GM19193 (cell line): ENCODE results near the gene RNF149.

Experiments used
- POLR2A ChIP-seq: IDR thresholded peaks from 4 replicates; pipeline ENCODE4 v1.6.1; 2011; ENCODE audit not compliant: insufficient read depth, insufficient read length; ENCODE audit errors: extremely low read depth

RNF149 gene

DNA sequence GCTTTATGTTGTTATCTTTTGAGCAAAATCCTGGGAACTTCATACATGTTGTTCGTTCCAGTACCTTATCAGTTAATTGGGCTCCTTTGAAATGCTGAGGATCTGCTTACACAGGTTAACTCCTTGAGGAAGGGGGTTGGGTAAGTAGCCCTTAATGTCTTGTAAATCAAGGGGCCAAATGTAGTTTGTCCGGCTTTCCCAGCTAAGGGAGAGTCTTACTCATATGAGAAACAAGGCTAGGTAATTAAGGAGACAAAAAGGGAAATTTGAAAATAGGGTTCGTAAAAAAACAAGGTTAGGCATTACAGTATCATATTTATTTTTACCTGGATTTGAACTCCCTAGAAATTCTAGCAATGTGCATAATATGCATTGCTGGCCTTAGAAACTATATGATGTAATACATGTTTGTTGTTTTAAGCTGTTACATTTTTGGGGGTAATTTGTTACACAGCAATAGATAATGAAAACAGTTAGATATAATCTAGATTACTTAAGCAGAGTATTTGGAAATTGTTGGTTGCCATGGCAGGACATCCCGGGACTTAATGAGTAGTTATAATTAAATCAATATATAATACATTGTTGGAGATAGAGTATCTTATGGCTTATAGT lies 30.9 kb upstream of the RNF149 start:
- no peak for TF ChIP-seq POLR2A

DNA sequence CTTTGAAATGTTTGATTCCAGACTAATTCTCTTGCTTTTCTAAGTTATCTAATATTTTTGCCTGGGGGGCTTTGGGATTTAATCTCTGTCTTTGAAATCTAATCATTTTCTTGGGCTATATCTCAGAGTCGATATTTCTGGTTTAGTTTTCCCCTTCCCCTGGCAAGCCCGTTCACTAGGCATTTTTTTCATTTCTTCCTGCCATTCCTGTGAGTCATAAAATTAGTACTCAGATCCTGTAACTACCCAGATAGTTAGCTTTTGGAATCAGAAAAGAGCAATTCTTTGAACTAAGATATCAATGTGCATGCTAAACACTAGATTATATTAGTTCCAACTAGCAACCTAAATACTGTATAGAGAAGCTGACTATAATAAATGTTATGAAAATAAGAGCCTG lies 29.4 kb upstream of the RNF149 start:
- no peak for TF ChIP-seq POLR2A

DNA sequence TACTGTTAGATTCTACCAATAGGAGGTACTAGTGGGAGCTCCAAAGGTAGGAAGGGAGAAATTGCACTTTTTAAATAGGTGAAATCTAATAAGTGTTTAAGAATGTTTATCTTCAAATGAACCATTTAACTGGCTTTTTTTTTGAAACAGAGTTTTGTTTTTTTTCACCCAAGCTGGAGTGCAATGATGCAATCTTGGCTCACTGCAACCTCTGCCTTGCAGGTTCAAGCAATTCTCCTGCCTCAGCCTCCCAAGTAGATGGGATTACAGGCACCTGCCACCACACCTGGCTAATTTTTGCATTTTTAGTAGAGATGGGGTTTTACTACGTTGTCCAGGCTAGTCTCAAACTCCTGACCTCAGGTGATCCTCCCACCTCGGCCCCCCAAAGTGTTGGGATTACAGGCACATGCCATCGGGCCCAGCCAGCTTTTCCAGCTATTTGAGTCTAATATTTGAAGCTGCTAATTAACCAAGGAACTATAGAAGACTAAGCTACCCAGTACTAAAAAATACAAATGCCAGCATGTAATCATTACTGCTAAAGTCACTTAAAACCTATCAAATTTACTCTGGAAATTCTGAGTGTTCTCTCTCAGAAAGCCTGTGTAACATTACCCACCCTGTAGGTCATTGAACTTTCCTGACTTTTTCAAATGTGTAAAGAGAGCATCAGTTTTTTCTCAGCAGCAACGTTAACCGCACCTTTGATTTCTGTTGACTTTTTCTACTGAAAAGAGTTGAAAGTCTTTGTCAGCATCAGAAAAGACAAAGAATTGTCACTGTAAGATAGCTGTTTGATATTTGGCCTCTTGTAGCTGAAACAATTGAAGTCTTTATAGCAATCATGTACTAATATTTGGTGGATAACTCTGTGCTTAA lies 24.6 kb upstream of the RNF149 start:
- no peak for TF ChIP-seq POLR2A

DNA sequence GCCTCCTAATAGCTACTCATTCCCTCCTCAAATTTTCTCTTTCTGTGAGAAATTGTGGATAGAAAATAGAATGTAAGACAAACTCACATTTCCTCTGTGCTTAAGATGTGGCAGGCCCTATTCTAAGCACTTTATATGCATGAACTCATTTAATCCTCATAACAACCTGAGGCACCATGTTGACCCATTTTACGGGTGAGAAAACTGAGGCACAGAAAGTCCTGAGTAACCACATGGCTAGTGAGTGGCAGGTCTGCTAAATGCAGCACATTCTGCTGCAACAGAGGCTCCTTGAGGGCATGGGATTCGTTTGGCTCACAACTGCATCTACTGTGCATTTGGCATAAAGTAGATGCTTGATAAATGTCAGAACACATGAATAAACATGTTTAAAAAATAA lies 22.7 kb upstream of the RNF149 start:
- no peak for TF ChIP-seq POLR2A

DNA sequence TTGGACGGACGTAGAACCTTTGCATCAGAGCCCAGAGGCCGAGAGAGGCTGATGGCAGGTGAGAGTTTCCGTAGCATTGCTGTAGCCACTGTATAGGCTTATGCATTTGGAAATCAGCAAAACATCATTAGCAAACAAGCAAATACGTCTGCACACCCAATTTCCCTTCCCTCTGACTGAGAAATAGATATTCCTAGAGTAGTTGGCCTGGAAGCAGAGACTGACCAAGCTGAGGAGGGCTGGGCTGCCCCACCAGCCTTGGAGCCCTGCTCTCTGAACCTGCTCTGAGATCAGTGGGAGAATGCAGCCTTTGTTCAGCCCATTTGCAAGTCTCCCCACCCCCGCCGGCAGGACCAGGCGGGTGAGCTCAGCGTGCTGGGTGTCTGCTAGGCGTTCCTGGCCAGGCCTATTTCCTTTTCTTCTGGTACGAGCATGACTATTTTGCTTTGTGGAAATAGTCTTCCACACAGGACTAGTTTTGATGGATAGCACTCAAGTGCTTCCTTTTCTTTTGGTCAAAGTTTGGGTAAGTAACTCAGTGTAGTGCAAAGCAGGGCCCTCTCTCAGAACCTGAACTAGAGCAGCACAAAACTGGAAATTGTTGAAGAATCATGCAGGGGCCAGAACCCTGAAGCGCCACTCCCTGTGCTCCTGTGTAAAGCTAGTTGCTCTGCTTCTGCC lies 21.9 kb upstream of the RNF149 start:
- TF ChIP-seq POLR2A, result no peak

DNA sequence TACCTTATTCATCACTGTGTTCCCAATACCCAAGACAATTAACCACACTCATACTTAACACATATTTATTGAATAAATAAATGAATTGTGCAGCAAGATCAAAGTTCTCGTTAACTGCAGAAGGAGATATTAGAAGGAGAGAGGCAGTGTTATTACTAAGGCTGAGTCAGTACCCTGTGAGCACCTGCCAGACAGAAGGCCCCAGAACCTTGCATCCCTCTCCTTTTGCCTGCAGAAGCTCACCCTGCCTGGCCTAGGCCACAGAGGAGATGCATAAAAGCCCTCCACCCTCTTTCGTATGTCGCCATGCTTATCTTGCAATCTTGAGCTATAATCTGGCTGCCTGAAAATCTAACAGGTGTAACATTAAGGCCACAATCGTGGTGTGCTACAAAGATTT lies 20.5 kb upstream of the RNF149 start:
- no peak for TF ChIP-seq POLR2A

DNA sequence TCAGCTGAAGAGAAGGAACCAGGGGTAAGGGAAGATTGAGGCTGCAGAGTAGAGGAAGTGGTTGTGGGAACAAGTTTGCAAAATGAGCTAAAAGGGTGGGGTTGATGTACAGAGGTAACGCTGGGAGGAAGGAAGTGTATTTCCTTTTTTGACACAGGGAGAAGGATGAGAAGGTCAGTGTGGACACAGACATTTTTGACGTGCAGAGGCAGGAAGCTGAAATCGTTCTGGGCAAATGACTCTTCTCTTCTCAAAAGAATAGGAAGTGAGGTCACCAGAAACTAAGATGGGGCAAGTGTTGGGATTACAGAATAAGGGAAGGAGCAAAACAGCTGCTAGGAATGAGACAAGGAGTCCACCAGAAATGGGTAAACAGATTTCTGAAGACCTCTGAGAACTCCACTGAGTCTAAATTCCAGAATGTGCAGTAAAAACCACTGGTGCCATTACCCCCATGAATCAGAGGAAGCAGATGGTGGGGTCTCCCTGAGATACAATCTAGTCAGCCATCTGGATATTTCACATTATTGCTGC lies 20.0 kb upstream of the RNF149 start:
- TF ChIP-seq POLR2A, result no peak

DNA sequence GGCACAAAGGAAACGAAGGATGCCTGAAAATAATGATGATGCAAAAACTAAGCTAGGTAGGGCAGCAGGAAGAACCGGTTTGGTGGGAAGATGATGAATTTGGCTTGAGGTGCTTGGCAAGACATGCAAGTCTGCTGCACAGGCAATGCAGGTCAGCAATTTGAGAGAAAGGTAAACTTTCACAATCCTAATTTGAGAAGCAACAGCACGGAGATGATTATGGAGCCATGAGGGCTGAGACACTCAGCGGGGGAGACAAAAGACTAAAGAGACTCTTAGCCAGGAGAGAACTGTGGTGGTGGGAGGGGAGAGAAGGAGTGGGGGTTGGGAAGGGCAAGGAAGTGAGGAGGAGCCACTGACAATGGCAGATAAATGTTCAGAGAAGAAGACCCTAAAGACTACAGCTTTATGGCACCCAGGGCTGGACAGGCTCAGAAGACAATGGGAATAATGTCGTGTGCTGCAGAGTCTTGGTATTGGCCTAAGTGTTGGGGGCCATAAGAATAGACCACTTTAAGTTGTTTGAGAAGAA lies 19.4 kb upstream of the RNF149 start:
- no peak for TF ChIP-seq POLR2A

DNA sequence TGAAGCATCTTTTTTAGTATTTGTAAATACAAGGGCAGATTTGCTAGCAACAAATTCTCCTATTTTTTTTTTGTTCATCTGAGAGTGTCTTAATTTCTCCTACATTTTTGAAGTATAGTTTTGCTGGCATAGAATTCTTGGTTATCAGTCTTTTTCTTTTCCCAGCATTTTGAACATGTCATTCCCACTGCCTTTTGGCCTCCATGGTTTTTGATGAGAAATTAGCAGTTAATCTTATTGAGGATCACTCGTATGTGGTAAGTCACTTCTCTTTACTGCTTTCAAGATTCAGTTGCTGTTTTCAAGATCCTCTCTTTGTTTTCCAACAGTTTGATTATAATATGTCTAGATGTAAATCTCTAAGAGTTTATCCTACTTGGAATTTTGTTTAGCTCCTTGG lies 16.9 kb upstream of the RNF149 start:
- TF ChIP-seq POLR2A, result no peak

DNA sequence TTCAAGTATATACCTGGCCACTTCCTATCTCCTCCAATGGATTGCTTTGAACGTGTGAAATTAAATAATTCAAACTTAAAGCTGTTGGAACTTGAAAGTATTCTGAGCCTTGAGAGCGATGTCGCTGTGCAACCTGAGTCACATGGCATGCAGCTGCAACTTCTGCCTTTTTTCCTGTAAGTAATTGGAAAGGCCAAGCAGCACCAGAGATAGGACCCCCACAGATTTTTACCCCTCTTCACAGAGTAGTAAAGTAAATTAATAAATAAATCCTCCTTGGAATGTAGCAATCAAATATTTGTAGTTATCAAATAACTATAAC lies 3.2 kb upstream of the RNF149 start:
- TF ChIP-seq POLR2A, result no peak

DNA sequence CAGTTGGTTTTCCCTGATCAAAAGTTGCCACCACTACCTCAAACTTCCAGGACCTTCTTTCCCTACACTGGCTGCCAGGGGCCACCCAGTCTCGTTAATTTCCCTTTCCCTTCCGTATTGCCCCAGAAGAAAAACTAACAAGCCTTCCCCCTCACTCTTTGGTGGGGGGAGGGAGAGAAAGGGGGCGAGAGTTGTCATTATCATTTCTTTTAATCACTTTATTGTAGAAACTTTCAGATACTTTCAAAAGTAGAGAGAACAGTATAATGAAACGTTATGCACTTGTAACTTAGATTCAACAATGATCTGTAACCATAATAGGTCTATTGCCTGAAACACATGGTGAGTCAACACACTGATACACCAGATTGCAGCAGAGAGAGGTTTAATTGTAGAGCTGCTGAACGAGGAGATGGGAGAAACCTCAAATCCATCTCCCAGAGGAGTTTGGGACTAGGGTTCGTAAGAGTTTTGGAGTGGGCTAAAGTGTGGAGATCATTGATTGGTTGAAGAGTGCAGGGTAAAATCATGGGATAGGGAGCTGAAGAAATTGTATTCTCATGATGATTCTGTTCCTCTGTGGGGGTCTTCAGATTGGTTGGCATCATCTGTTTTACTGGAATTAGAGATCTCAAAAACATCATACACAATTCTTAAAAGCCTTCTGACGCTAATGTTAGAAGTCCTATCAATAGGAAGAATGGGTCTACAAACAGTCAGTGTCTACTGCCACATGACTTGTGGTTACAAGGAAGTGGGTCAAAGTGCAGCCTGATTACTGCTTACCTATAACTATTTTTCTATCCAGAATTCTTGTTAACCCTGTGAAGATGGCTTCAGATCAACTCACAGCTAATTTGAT lies 2.6 kb upstream of the RNF149 start:
- TF ChIP-seq POLR2A, result no peak

DNA sequence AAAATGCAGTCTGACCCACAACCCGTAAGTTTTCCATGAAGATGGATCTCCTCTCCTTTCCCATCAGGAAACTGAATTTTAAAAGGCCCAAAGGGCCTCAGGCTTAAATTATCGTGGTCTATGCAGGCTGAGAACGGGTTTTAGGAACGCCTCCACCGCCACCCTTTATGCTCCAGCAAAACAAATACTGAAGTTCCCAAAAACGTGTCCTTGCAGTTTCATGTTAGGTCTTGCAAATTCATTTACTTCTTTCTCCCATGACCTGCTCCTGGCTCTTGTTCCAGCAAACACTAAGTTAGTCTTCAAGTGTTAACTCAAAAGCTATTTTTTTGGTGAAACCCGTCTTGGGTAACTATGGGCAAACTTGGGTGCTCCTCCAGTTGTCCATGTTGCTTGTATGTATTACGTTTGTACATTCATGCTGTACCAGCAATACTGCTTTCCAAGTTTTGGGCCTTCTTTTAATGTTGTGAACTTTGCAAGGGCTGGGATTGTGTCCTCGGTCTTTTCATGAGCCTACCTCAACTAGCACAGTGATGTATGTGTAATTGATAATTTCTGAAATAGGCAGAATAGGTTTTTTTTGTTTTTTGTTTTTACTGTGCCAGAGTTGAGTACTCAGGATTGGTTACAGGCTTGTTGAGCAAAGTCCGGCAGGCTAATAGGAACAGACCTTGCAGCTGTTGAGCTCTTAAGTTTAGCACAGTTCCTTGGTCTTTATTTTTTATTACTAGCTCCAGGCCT lies 1.8 kb upstream of the RNF149 start:
- TF ChIP-seq POLR2A, result no peak

DNA sequence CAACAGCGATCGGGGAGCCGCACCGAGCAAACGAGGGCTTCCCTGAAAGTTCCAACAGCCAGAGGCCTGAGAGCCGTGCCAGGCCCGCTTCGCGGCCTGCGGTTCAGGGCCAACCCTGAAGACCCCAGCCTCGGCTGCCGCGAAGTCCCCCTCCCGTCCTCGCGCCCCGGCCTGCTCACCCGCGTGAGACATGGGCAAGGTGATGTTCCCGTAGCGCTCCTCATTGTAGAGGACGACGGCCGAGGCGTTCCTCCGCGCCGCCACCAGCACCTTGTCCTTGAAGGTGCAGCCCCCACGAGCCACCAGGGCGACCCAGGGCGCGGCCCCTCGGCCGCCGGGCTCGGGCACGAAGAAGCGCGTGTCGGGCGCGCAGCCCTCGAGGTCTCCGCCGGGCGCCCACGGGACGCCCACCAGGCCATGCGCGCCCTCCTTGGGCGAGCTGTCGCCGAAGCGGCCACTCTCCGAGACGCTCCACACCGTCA lies 510 bp downstream of the RNF149 start:
- TF ChIP-seq POLR2A, result no peak

DNA sequence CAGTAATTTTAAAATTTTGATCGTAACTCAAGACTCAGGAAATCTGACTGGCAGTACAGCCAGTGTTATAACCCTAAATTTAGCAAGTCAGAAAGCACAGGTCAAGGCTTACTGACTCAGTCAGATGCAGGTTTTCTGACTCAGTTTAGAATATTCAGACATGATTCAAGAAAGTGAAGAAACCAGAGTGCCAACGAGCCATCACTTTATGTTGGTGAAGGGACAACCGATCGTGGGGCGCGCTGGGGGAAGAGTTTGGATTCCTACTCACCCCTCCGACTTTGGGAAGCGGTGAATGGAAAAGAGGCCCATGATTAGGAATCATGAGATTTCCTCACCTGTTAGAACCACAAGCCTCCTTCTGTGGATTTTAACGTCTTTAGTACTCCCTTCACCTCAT lies 998 bp downstream of the RNF149 start:
- TF ChIP-seq POLR2A, result no peak

DNA sequence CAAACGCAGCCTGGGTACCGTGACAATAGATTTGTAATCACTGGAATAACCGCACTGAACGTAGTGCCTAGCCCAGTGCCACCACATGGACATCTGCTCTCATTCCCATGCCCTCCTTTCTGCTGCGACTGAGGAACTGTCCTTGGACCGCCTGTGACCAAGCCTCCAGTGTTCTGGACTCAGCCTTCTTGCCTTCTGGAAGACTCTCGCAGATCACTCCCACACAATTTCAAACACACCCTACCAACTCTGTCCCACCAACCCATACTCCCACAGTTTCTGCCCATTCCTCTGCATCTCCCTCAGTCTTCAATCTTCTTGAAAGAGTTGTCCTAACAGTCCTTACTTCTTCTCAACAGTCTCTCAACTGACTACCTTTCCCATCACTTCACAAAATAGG lies 2.1 kb downstream of the RNF149 start:
- no peak for TF ChIP-seq POLR2A
